Measurements from ENCODE around the gene SERINC1. TPM values are rescaled to one million over a fixed set of nuclear protein-coding genes. Genes with fewer than 3 reads are reported as not detected.
"Not testable (repeated sequence)": the region's sequence is repeated elsewhere in the genome, so short reads cannot be mapped to it uniquely, and the experiment has no call there.

Gene SERINC1
- total and polyA plus RNA-seq, 8 donors = 24.9 to 98.8 (median 50.1) TPM

GRCh38 chr6:122458087-122458486 lies 13.5 kb downstream of the SERINC1 start:
- FAIRE-seq = peak; percentile 37
- 83 to 96% methylated on average over 1 of the region's 1 CpG for WGBS, 2 donors
- intact Hi-C loops (cut with DNase I) = no loop called here

GRCh38 chr6:122455116-122455515 lies 16.5 kb downstream of the SERINC1 start:
- H3K36me3 ChIP-seq = peaks cover 0 to 52% (median 22%) of the 10 kb centered on the region in 3 donors
- intact Hi-C loops (cut with DNase I); DNase-seq; H3K27me3 ChIP-seq; H3K9me3 ChIP-seq; H3K27ac ChIP-seq; ATAC-seq; H3K4me3 ChIP-seq; FAIRE-seq: not testable (repeated sequence)
- 86 to 95% methylated on average over 1 of the region's 1 CpG for WGBS, 2 donors
- H3K4me1 ChIP-seq = peaks cover 12 to 18% (median 16%) of the 10 kb centered on the region in 3 donors

More at GRCh38 chr6:122458087-122458486, 13.5 kb downstream of the SERINC1 start:
- peaks cover 0 to 24% (median 10%) of the 10 kb centered on the region in 3 donors for H3K36me3 ChIP-seq
- H3K9me3 ChIP-seq = peaks cover 0 to 3% (median 0%) of the 10 kb centered on the region in 4 donors
- ATAC-seq (no peak), DNase-seq (no peak)
- TF ChIP-seq CTCF (IDR thresholded peaks at IDR 0.05) = no peak
- peaks cover 17 to 40% (median 27%) of the 10 kb centered on the region in 3 donors for H3K4me1 ChIP-seq
- H3K4me3 ChIP-seq = no peak overlapping the region
- H3K27me3 ChIP-seq = no peaks in the 10 kb centered on the region
- no peak overlapping the region for H3K27ac ChIP-seq

- FAIRE-seq = no peak
- intact Hi-C loops (cut with DNase I) = no loop called here
- TF ChIP-seq CTCF (IDR thresholded peaks at IDR 0.05) = no peak
These were observed 16.9 kb downstream of the SERINC1 start for GRCh38 chr6:122454673-122455072.

GRCh38 chr6:122452509-122452908 lies 19.1 kb downstream of the SERINC1 start:
- intact Hi-C loops (cut with DNase I) = no loop called here
- Histone ChIP-seq H3K9me3 (no peaks in the 10 kb centered on the region), H3K27me3 (no peaks in the 10 kb centered on the region), H3K36me3 (peaks cover 0 to 53% (median 27%) of the 10 kb centered on the region in 3 donors), H3K4me3 (no peak overlapping the region), H3K4me1 (no peaks in the 10 kb centered on the region), H3K27ac (no peak overlapping the region)
- TF ChIP-seq CTCF (IDR thresholded peaks at IDR 0.05) = no peak
- DNase-seq (no peak), FAIRE-seq (no peak), ATAC-seq (no peak)
- WGBS, 2 donors = 61 to 71% methylated on average over 1 of the region's 1 CpG

More at GRCh38 chr6:122454673-122455072, 16.9 kb downstream of the SERINC1 start:
- Histone ChIP-seq H3K4me1 (peaks cover 8 to 13% (median 12%) of the 10 kb centered on the region in 3 donors), H3K27ac (no peak overlapping the region), H3K9me3 (no peaks in the 10 kb centered on the region), H3K4me3 (no peak overlapping the region), H3K27me3 (no peaks in the 10 kb centered on the region), H3K36me3 (peaks cover 0 to 52% (median 26%) of the 10 kb centered on the region in 3 donors)
- 85 to 93% methylated on average over 4 of the region's 4 CpGs for WGBS, 2 donors
- no peak for DNase-seq
- no peak for ATAC-seq

- Histone ChIP-seq H3K4me3 (no peak overlapping the region), H3K9me3 (no peaks in the 10 kb centered on the region), H3K27me3 (no peaks in the 10 kb centered on the region), H3K4me1 (no peaks in the 10 kb centered on the region), H3K36me3 (peaks cover 0 to 70% (median 24%) of the 10 kb centered on the region in 3 donors), H3K27ac (no peak overlapping the region)
- no peak for TF ChIP-seq CTCF (IDR thresholded peaks at IDR 0.05)
- ATAC-seq (no peak), FAIRE-seq (no peak), DNase-seq (no peak)
- intact Hi-C loops (cut with DNase I) = no loop called here
- WGBS, 2 donors = 72 to 87% methylated on average over 1 of the region's 1 CpG
These were observed 22.5 kb downstream of the SERINC1 start for GRCh38 chr6:122449069-122449468.

Data from pancreas (tissue), 10 donors.